Measurements from ENCODE around the gene TMEM174. TPM values are rescaled to one million over a fixed set of nuclear protein-coding genes. Genes with fewer than 3 reads are reported as not detected.
"Not testable (repeated sequence)": the region's sequence is repeated elsewhere in the genome, so short reads cannot be mapped to it uniquely, and the experiment has no call there.

TMEM174 gene
- total and polyA plus RNA-seq, 2 donors (not counting 1 experiment from before 2014, with no cell fraction given): not detected

DNA sequence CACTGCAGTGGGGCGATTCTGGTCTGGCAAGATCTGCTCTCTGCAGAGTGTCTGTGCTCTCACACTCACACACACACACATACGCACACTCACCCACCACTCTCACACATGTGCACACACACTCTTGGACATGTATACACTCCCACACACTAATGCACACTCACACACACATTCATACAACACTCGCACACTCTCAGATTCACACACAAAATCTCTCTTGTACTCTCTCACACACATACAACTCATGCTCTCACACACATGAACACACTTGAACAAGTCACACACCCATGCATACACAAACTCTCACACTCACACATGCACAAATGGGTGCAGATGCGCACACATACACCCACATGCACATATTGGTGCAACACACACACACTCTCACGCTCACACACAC, 31.7 kb downstream of the TMEM174 start:
- no peak overlapping the region for H3K4me3 ChIP-seq (replicated peaks in 1 of 4; ENCODE audit: control extremely low read depth in 1 of 4, insufficient read depth in 1 of 4, low read depth in 3 of 4, low read length in 4 of 4)
- H3K36me3 ChIP-seq (ENCODE audit: control insufficient read depth, insufficient read depth, low read length): no peaks in the 10 kb centered on the region
- TF ChIP-seq, protein P1, sequence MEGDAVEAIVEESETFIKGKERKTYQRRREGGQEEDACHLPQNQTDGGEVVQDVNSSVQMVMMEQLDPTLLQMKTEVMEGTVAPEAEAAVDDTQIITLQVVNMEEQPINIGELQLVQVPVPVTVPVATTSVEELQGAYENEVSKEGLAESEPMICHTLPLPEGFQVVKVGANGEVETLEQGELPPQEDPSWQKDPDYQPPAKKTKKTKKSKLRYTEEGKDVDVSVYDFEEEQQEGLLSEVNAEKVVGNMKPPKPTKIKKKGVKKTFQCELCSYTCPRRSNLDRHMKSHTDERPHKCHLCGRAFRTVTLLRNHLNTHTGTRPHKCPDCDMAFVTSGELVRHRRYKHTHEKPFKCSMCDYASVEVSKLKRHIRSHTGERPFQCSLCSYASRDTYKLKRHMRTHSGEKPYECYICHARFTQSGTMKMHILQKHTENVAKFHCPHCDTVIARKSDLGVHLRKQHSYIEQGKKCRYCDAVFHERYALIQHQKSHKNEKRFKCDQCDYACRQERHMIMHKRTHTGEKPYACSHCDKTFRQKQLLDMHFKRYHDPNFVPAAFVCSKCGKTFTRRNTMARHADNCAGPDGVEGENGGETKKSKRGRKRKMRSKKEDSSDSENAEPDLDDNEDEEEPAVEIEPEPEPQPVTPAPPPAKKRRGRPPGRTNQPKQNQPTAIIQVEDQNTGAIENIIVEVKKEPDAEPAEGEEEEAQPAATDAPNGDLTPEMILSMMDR (conservative IDR thresholded peaks at IDR 0.05 in 1 of 2, IDR thresholded peaks at IDR 0.05 in 1 of 2; ENCODE audit: low read depth in 1 of 2, low read length in 2 of 2): no peak
- TF ChIP-seq EZH2 (IDR thresholded peaks at IDR 0.05; ENCODE audit: low read length, missing control alignments): no peak
- no peak overlapping the region for H3K27ac ChIP-seq (ENCODE audit: insufficient read depth, low read length)
- H4K20me1 ChIP-seq (ENCODE audit: control insufficient read depth, extremely low read depth, insufficient read depth, low read length): no peaks in the 10 kb centered on the region
- H3K27me3 ChIP-seq (ENCODE audit: control insufficient read depth, insufficient read depth, low read length): peaks cover 11% of the 10 kb centered on the region
- H3K4me2 ChIP-seq (ENCODE audit: extremely low read depth, insufficient read depth, low read length): no peak overlapping the region
- no peak for DNase-seq (ENCODE audit: low read depth in 2 of 2)
- no peak overlapping the region for H2AFZ ChIP-seq (ENCODE audit: low read length)
- no peaks in the 10 kb centered on the region for H3K79me2 ChIP-seq (ENCODE audit: control insufficient read depth, insufficient read depth, low read length)
- H3K9me3 ChIP-seq (ENCODE audit: control insufficient read depth, insufficient read depth, low read depth, low read length): no peaks in the 10 kb centered on the region
- no peaks in the 10 kb centered on the region for H3K4me1 ChIP-seq (ENCODE audit: control insufficient read depth, extremely low read depth, insufficient read depth, low read length)
- no peak overlapping the region for H3K9ac ChIP-seq (ENCODE audit: insufficient read depth, low read length)

- H3K27ac ChIP-seq (ENCODE audit: insufficient read depth, low read length): no peak overlapping the region
- H3K79me2 ChIP-seq (ENCODE audit: control insufficient read depth, insufficient read depth, low read length): no peaks in the 10 kb centered on the region
- peaks cover 11% of the 10 kb centered on the region for H3K27me3 ChIP-seq (ENCODE audit: control insufficient read depth, insufficient read depth, low read length)
- H2AFZ ChIP-seq (ENCODE audit: low read length): no peak overlapping the region
- no peaks in the 10 kb centered on the region for H3K4me1 ChIP-seq (ENCODE audit: control insufficient read depth, extremely low read depth, insufficient read depth, low read length)
- no peak for TF ChIP-seq EZH2 (IDR thresholded peaks at IDR 0.05; ENCODE audit: low read length, missing control alignments)
- TF ChIP-seq, protein P1 (conservative IDR thresholded peaks at IDR 0.05 in 1 of 2, IDR thresholded peaks at IDR 0.05 in 1 of 2; ENCODE audit: low read depth in 1 of 2, low read length in 2 of 2): no peak
- H3K9me3 ChIP-seq (ENCODE audit: control insufficient read depth, insufficient read depth, low read depth, low read length): no peaks in the 10 kb centered on the region
- H4K20me1 ChIP-seq (ENCODE audit: control insufficient read depth, extremely low read depth, insufficient read depth, low read length): no peaks in the 10 kb centered on the region
- H3K36me3 ChIP-seq (ENCODE audit: control insufficient read depth, insufficient read depth, low read length): no peaks in the 10 kb centered on the region
- no peak overlapping the region for H3K4me3 ChIP-seq (replicated peaks in 1 of 4; ENCODE audit: control extremely low read depth in 1 of 4, insufficient read depth in 1 of 4, low read depth in 3 of 4, low read length in 4 of 4)
- H3K4me2 ChIP-seq (ENCODE audit: extremely low read depth, insufficient read depth, low read length): no peak overlapping the region
- H3K9ac ChIP-seq (ENCODE audit: insufficient read depth, low read length): no peak overlapping the region
- DNase-seq (ENCODE audit: low read depth in 2 of 2): no peak
Observed at GRCh38 chr5:73205305-73205704, 32.3 kb downstream of the TMEM174 start.

DNA sequence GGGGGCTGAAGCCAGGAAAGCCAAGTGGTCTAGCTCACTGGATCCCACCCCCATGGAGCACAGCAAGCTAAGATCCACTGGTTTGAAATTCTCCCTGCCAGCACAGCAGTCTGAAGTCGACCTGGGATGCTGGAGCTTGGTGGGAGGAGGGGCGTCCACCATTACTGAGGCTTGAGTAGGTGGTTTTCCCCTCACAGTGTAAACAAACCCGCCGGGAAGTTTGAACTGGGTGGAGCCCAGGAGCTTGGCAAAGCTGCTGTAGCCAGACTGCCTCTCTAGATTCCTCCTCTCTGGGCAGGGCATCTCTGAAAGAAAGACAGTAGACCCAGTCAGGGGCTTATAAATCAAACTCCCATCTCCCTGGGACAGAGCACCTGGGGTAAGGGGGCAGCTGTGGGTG, 34.2 kb downstream of the TMEM174 start:
- H2AFZ ChIP-seq (ENCODE audit: low read length); H3K4me2 ChIP-seq (ENCODE audit: extremely low read depth, insufficient read depth, low read length); H3K9me3 ChIP-seq (ENCODE audit: control insufficient read depth, insufficient read depth, low read depth, low read length); H3K9ac ChIP-seq (ENCODE audit: insufficient read depth, low read length); DNase-seq (ENCODE audit: low read depth in 2 of 2); H3K27ac ChIP-seq (ENCODE audit: insufficient read depth, low read length); H4K20me1 ChIP-seq (ENCODE audit: control insufficient read depth, extremely low read depth, insufficient read depth, low read length); H3K79me2 ChIP-seq (ENCODE audit: control insufficient read depth, insufficient read depth, low read length); H3K4me1 ChIP-seq (ENCODE audit: control insufficient read depth, extremely low read depth, insufficient read depth, low read length); H3K36me3 ChIP-seq (ENCODE audit: control insufficient read depth, insufficient read depth, low read length); H3K4me3 ChIP-seq (replicated peaks in 1 of 4; ENCODE audit: control extremely low read depth in 1 of 4, insufficient read depth in 1 of 4, low read depth in 3 of 4, low read length in 4 of 4): not testable (repeated sequence)
- H3K27me3 ChIP-seq (ENCODE audit: control insufficient read depth, insufficient read depth, low read length): peaks cover 11% of the 10 kb centered on the region

- H3K36me3 ChIP-seq (ENCODE audit: control insufficient read depth, insufficient read depth, low read length); H3K27ac ChIP-seq (ENCODE audit: insufficient read depth, low read length); H2AFZ ChIP-seq (ENCODE audit: low read length); H3K9me3 ChIP-seq (ENCODE audit: control insufficient read depth, insufficient read depth, low read depth, low read length); H3K79me2 ChIP-seq (ENCODE audit: control insufficient read depth, insufficient read depth, low read length); H3K9ac ChIP-seq (ENCODE audit: insufficient read depth, low read length); DNase-seq (ENCODE audit: low read depth in 2 of 2); H4K20me1 ChIP-seq (ENCODE audit: control insufficient read depth, extremely low read depth, insufficient read depth, low read length); H3K4me3 ChIP-seq (replicated peaks in 1 of 4; ENCODE audit: control extremely low read depth in 1 of 4, insufficient read depth in 1 of 4, low read depth in 3 of 4, low read length in 4 of 4); H3K4me2 ChIP-seq (ENCODE audit: extremely low read depth, insufficient read depth, low read length); H3K4me1 ChIP-seq (ENCODE audit: control insufficient read depth, extremely low read depth, insufficient read depth, low read length): not testable (repeated sequence)
- peaks cover 11% of the 10 kb centered on the region for H3K27me3 ChIP-seq (ENCODE audit: control insufficient read depth, insufficient read depth, low read length)
Observed at GRCh38 chr5:73209075-73209474, 36.1 kb downstream of the TMEM174 start.

DNA sequence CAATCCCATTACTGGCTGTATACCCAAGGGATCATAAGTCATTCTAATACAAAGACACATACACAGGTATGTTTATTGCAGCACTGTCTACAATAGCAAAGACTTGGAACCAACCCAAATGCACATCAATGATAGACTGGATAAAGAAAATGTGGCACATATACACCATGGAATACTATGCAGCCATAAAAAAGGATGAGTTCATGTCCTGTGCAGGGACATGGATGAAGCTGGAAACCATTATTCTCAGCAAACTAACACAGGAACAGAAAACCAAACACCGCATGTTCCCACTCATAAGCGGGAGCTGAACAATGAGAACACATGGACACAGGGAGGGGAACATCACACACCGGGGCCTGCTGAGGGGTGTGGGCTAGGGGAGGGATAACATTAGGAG, 39.7 kb downstream of the TMEM174 start:
- not testable (repeated sequence) for H3K27ac ChIP-seq (ENCODE audit: insufficient read depth, low read length); H3K4me3 ChIP-seq (replicated peaks in 1 of 4; ENCODE audit: control extremely low read depth in 1 of 4, insufficient read depth in 1 of 4, low read depth in 3 of 4, low read length in 4 of 4); H4K20me1 ChIP-seq (ENCODE audit: control insufficient read depth, extremely low read depth, insufficient read depth, low read length); H3K9me3 ChIP-seq (ENCODE audit: control insufficient read depth, insufficient read depth, low read depth, low read length); H3K27me3 ChIP-seq (ENCODE audit: control insufficient read depth, insufficient read depth, low read length); H2AFZ ChIP-seq (ENCODE audit: low read length); DNase-seq (ENCODE audit: low read depth in 2 of 2); H3K36me3 ChIP-seq (ENCODE audit: control insufficient read depth, insufficient read depth, low read length); H3K4me1 ChIP-seq (ENCODE audit: control insufficient read depth, extremely low read depth, insufficient read depth, low read length); H3K4me2 ChIP-seq (ENCODE audit: extremely low read depth, insufficient read depth, low read length); H3K9ac ChIP-seq (ENCODE audit: insufficient read depth, low read length); H3K79me2 ChIP-seq (ENCODE audit: control insufficient read depth, insufficient read depth, low read length)
